ENCODE data around the gene TNRC18. TPM values are rescaled to one million over a fixed set of nuclear protein-coding genes. Genes with fewer than 3 reads are reported as not detected.

Gene TNRC18
- total RNA-seq, 2 donors from 2014 or later = 93.0 to 103 TPM

DNA sequence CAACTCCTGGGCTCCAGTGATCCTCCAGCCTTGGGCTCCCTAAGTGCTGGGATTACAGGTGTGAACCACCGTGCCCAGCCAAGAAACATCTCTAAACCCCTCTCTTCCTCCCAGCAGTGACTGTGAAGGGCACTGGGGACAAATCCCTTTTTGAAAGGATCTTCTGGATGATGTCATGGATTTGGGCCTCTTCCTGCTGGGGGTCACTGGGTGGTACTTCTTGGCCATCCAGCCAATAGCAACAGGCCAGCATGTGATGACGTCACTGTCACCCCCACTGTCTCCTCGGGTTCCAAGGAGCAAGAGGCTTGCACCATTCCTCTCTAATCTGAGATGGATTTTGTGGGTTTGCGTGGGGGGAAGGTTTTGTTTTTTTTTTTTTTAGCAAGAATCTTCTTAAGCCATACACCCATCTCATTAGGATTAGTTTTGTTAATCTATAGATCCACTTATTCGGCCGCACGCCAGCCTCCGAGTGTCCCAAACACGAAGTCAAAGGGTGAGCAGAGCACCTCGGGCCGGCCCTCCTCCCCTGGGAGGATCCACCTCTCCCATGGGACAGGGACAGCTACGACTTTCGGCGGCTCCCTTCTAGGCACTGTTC lies 29.4 kb upstream of the TNRC18 start:
- intact Hi-C loops (cut with DNase I) = loop anchor here in 1 of 2 donors (5.0 kb wide), 1 partner anchor 216 kb away; no protein-coding TSS in a partner anchor
- peak; percentile 84 for DNase-seq (ENCODE audit: low spot score)

DNA sequence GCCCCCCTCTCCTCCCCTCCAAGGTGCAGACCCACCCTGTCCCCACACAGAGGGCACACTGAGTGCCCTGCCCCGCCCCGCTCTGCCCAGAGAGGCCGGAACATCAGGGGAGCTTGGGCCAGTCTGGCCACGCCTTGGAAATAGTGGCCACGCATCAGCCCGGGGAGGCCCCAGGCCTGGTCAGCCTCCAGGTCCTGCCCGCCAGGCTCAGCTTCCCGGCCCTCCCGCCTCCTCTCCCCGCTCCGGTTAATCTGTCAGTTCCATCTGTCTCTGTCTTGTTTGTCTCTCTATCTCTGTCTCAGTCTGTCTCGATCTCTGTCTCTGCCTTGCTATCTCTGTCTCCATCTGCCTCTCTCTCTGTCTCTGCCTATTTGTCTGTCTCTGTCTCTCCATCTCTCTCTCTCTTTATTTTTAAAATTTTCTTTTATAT lies 28.9 kb upstream of the TNRC18 start:
- DNase-seq (ENCODE audit: low spot score) = no peak
- intact Hi-C loops (cut with DNase I) = loop anchor here in 1 of 2 donors (5.0 kb wide), 1 partner anchor 215 kb away; no protein-coding TSS in a partner anchor

DNA sequence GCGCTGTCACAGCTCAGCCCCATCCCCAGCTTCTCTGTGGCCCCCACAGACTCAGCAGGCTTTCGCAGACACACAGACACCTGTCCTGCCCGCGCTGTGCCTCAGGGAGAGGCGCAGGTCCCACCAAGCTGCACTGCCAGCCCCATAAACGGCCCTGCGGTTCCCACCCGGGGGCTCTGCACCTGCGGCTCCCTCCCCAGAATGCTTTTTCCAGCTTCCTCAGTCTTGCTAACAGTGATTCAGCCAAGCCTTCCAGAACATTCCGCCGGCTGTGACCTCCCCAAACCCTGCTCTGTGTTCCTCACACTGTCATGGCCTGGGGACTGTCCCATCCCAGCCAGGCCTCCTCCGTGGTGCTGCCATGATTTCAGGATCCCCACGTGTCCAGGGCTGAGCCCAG lies 27.8 kb upstream of the TNRC18 start:
- intact Hi-C loops (cut with DNase I) = loop anchor here in 1 of 2 donors (5.0 kb wide), 1 partner anchor 214 kb away; no protein-coding TSS in a partner anchor
- DNase-seq (ENCODE audit: low spot score) = no peak

DNA sequence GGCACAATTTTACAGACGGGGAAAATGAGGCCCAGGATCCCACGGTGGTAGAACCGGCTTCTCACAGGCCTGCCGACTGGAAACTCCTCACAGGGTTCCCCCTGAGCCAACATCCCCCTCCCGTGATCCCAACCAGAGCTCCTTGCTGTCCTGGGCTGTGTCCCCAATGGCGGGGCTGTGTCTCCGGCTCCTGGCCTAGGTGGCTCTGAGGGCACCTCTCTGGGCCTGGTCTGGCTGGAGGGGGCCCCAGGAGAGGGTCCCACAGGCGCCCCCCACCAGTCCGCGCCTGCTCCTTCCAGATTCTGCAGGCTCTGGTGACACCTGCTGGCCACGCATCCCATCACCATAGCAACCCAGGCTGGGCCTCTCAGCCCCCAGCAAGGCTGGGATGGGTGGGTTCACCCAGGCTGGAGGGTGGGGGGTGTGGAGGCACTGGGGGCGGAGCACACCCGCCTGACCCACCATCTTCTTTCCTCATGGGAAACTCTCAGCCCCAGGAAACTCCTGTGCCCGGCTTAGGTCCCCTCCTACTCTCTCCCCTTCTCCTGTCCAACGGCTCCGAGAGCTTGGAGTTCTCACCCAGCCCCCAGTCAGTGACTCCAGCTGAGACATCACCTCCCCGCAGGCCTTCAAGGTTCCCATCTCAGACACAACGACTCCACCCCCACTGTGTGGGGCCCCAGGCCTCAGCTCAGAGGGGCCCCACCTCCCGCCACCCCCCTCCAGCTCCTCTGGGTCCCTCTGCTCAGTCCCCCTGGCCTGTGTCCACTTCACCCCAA lies 27.1 kb upstream of the TNRC18 start:
- intact Hi-C loops (cut with DNase I) = loop anchor here in 1 of 2 donors (5.0 kb wide), 1 partner anchor 213 kb away; no protein-coding TSS in a partner anchor
- no peak for DNase-seq (ENCODE audit: low spot score)

DNA sequence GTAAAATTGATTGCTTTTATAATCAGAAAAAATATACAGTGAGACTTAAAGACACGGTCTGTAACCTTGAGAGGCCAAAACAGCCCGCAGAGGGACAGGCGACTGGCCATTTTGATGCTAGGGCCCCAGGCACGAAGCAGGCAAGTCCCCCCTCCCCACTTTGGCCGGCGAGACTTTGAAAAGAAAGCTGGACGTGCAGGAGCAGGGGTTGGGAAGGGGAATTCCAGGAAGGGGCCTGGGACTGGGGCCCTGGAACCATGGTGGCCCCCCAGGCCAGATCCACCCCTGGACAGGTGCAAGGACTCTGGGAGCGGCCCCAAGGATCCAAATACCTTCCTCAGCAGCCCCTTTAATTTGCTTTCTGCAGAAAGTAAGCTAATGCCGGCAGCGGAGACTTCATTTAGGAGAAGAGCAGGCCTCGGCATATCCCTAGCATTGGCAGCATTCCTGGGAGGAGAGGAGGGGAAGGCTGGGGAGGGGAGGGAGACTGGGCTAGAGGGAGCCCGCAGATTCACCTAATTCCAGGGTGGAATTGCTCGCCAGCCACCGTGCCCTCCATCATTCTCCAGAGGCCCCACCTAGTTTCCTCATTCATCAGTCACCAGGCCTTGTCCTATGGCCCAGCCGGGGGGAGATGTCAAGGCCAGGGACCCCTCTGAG lies 24.9 kb upstream of the TNRC18 start:
- DNase-seq (ENCODE audit: low spot score) = no peak
- intact Hi-C loops (cut with DNase I) = no loop called here

DNA sequence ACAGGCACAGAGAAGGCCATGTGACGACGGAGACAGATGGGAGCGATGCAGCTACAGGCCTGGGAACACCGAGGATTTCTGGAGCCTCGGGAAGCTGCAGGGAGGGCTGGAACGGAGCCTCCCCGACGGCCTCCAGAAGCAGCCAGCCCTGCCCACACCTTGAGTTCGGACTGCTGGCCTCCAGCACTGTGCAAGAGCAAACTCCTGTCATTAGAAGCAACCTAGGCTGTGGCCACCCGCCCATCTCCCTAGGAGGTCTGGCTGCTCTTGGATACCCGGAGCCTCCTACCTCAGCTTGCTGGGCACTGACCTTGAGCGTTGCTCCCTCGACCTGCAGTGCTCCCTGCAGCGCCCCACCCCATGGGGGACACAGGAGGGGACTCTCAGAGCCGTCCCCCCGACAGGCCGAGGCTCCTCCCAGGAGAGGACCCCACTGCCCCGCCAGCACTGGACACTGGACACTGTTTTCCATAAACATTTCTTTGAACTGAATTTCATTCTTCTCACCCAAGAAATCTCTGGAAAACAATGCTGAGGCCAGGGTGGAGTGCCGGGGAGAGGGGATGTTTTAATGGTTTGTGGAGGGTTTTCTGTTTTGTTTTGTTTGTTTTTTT lies 22.5 kb upstream of the TNRC18 start:
- intact Hi-C loops (cut with DNase I) = no loop called here
- no peak for DNase-seq (ENCODE audit: low spot score)

DNA sequence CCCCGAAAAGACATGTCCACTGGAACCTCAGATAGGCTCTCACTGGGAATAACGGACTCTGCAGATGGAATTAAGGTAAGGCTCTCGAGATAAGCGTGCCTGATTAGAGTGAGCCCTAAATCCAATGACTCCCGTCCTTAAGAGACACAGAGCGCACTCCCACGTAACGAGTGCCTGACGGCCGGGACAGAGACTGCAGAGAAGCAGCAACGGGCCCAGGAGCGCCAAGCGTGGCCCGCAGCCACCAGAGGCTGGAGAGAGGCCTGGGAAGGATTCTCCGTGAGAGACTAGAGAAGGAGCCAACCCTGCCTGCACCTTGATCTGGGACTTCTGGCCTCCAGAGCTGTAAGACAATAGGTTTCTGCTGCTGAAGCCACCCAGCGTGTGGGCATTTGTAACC lies 20.0 kb upstream of the TNRC18 start:
- intact Hi-C loops (cut with DNase I) = no loop called here
- no peak for DNase-seq (ENCODE audit: low spot score)

DNA sequence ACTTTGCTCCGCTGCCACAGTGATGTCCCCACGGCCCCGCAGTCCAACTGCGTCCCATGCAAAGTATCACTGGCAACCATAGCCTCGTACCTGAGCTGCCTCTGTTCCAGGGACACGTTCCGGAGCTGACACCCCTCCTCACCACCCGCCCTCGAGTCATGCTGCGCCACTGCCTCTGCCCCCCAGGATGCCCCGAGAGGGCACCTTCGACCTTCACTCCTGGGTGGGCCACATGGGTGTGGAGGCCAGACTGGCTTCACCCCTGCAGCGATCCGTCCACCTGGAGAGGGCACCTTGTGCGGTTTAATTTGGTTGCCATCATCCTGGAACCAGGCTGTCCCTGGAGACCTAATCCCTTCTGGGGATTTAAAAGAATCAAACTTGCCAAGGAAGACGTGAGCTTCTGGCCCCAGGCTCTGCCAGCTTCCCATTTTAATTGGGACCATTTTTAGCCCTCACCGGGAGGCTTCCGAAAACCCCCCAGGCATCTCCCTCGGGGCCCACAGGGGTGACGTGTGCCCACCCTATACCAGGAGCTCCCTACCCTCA lies 19.2 kb upstream of the TNRC18 start:
- DNase-seq (ENCODE audit: low spot score) = no peak
- intact Hi-C loops (cut with DNase I) = no loop called here

DNA sequence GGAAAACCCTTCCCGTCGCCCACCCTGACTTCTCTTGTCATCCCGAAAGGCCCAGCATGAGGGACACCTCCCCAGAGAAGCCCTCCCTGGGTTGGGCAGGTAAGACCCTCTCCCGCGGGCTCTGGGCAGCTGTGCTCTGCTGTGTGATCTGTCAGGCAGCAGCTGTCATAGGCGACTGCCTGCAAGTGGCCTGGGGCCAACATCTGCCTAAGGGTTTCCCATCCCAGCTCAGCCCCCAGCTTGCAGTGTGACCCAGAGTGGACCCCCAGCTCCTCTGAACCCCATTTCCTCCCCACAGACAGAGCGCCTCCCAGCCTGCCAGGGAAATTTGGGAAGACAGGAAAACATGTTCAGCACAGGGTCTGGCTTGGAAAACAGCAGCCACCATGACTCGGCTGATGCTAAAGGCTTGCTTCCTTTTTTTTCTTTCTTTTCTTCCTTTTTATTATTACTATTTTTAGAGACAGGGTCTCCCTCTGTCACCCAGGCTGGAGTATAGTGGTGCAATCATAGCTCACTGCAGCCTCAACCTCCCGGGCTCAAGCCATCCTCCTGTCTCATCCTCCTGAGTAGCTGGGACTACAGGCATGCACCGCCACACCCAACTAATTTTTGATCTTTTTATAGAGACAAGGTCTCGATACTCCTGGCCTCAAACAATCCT lies 18.3 kb upstream of the TNRC18 start:
- no peak for DNase-seq (ENCODE audit: low spot score)
- intact Hi-C loops (cut with DNase I) = no loop called here

DNA sequence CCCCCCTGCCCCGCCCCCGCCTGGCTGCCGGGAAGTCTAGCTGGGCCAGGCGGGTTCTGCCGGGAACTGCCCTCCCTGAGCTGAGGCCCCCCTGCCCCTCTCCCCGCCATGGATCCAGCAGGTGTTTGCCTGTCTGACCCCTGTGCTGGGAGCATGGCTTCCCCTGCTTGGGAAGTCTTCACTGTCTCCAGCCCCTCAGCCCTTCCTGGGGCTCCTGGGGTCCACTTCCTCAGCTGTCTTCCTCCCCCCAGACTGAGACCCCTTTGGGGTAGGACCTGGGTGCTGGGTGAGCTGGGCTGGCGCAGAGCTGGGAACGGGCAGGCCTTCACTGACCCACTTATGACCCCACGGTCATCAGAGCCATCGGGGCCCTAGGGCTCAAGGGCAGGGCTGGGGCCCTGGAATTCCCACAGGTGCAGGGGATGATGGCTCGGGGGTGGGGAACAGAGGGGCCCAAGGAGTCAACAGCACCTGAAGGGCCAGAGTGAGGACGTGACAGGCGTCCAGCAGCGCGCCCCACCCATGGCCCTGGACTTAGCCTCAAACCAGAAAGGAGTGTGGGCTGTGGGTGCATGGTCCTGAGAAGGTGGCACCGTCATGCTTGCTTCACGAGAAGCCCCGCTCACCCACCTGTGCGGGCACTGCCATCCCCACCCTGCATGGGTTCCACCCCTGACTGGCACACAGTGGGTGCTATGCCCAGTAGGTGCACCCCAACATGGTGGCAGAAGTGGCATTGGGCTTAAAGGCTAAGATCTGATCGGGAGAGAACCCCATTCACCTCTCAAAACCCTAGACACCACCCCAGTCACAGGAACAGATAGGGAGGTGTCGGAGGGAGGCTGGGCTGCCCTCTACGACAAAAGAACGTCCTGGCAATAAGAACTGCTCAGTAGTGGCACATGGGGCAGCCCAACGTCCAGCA lies 16.2 kb upstream of the TNRC18 start:
- DNase-seq (ENCODE audit: low spot score) = no peak
- intact Hi-C loops (cut with DNase I) = no loop called here

DNA sequence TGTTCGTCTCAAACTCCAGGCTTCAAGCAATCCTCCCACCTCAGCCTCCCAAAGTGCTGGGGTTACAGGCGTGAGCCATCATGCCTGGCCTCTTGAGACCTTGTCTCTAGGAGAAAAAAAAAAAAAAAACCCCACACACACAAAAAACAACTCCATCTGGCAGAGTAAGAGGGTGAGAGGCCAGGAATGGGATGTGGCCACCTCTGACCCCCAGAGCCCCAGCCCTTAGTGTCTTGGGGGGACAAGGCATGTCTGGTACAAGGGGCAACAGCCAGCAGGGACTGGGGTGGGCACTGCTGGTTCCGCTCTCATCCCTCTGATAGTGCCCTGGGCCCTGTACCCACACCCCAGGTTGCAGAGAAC lies 15.6 kb upstream of the TNRC18 start:
- intact Hi-C loops (cut with DNase I) = no loop called here
- no peak for DNase-seq (ENCODE audit: low spot score)

DNA sequence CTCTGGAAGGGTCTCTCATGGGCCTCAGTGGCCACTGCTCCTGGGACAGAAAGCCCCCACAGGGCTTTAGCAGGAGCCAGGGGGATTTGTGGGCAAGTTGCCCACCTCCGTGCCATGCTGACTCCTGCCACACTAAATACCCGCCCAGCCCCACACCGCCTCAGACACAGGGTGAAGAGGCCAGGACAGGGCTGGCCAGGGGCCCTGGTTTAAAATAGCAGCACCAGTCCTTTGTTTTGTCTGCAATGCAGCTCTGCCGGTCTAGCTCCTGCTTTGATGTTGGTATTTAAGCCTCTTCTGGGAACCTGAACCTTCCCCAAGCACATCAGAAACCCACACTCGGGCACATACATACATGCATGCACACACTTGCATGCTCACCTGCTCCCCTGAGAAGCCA lies 14.4 kb upstream of the TNRC18 start:
- intact Hi-C loops (cut with DNase I) = no loop called here
- no peak for DNase-seq (ENCODE audit: low spot score)

DNA sequence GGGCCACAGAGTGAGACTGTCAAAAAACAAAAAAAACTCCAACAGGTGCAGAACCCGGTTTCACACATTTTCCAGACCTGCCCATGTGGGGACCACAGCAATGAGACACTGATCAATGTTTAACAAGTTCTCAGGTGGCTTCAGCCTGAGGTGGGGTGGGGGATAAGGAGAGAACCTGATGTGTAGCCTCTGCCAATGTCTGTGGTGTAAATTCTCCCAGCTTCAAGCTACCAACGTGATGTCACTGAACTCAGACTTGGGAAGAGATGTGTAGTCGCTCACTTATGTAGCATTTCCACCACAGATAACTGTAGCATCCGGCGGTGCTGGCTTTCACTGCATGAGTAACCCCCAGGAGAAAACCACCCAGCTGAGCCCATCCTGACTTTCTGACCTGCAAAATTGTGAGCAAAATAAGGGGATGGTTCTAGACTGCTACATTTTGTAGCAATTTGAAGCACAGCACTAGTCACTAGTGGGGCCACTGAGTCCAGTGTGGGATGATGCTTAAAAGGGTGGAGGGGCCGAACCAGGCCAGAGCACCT lies 13.8 kb upstream of the TNRC18 start:
- no peak for DNase-seq (ENCODE audit: low spot score)
- intact Hi-C loops (cut with DNase I) = no loop called here

DNA sequence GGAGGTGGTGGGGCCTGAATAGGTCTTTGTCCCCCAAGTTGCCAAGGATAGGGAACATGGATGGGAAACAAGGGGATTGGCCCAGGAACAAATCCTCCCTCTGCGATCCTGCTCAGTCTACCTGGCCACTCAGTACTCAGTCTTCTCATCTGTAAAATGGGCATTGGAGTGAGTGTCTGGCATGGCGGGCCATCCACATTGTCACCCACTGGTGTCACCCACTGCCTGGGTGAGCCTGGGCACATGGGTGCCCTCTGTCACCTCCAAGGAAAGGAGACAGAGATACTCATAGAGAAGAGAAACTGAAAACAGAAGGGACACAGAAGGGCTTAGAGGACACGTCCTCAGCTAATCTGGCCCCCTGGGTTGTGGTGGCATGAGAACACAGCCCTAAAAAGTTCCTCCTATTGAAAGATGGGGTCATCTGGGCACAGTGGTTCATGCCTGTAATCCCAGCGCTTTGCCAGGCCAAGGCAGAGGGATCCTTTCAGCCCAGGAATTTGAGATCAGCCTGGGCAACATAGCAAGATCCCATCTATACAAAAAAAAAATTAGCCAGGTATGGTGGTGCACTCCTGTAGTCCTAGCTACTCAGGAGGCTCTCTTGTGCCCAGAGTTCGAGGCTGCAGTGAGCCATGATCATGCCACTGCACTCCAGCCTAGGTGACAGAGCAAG lies 12.5 kb upstream of the TNRC18 start:
- no peak for DNase-seq (ENCODE audit: low spot score)
- intact Hi-C loops (cut with DNase I) = no loop called here

DNA sequence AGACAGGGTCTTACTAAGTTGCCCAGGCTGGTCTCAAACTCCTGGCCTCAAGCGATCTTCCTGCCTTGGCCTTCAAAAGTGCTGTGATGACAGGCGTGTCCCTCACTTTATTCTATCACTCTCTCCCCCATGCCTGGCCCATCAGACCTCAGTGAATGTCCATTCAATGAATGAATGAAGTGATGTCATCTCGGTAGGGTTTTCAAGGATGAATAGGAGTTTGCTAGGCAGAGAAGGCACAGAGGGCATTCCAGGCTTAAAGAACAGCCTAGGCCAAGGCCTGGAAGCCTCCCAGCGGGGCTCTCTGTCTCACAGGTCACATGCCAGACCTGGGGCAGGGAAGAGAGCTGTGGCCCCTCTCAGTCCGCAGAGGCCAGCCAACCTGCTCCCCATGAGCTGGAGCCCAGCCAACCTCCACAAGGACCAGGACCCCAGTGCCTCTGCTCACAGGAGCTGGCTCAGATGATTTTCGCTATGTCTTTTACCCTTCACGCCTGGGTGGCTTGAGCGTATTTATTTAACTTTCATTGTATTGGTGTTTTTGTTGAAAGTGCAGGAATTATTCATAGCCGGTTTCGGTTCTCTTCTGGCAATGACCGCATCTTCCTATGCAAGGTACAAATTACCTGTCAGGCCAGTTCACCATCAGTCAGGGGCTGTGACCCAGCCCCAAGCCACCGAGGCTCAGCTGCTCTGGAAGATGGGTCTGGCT lies 11.8 kb upstream of the TNRC18 start:
- intact Hi-C loops (cut with DNase I) = no loop called here
- DNase-seq (ENCODE audit: low spot score) = no peak

DNA sequence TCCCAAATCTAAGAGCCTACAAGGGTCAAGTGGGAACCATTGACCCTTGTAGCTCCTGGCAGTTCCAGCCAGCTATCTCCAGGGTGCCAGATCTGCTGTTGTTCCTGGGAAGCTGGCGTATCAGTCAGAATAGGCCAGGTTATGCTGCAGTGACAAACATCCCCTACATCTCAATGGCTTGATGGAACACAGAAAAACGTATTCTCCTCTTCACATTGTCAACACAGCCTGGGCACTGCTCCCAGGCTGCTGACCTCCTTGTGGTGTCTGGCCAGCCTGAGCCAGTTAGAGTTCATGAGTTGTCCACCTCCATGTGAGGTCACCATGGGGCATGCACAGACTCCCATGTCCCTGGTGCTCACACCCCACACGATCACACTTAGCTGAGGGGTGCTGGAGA lies 9.5 kb upstream of the TNRC18 start:
- DNase-seq (ENCODE audit: low spot score) = no peak
- intact Hi-C loops (cut with DNase I) = no loop called here

DNA sequence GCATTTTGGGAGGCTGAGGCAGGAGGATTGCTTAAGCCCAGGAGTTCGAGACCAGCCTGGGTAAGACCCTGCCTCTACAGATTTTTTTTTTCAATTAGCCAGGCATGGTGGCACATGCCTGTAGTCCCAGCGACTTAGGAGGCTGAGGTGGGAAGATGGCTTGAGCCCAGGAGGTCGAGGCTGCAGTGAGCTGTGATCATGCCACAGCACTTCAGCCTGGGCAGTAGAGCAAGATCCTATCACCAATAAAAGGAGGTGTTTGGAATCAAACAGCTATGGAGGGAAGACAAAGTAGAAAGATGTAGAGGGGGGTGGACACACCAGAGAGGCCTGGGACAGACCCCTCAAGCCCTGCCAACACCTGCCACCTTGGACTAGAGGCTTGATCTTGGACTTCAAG lies 9.1 kb upstream of the TNRC18 start:
- no peak for DNase-seq (ENCODE audit: low spot score)
- intact Hi-C loops (cut with DNase I) = no loop called here

Measured in posterior vena cava (tissue), 2 donors.